Non-pigmented ciliary epithelial cell (primary cell): ENCODE data around the gene TUBGCP3.
"Not testable (repeated sequence)": the region's sequence is repeated elsewhere in the genome, so short reads cannot be mapped to it uniquely, and the experiment has no call there.

Experiments used
- DNase-seq: peaks from one replicate; pipeline ENCODE4 v3.0.0-alpha.2; 2010; ENCODE audit warnings: low read depth

TUBGCP3 gene, protein sequence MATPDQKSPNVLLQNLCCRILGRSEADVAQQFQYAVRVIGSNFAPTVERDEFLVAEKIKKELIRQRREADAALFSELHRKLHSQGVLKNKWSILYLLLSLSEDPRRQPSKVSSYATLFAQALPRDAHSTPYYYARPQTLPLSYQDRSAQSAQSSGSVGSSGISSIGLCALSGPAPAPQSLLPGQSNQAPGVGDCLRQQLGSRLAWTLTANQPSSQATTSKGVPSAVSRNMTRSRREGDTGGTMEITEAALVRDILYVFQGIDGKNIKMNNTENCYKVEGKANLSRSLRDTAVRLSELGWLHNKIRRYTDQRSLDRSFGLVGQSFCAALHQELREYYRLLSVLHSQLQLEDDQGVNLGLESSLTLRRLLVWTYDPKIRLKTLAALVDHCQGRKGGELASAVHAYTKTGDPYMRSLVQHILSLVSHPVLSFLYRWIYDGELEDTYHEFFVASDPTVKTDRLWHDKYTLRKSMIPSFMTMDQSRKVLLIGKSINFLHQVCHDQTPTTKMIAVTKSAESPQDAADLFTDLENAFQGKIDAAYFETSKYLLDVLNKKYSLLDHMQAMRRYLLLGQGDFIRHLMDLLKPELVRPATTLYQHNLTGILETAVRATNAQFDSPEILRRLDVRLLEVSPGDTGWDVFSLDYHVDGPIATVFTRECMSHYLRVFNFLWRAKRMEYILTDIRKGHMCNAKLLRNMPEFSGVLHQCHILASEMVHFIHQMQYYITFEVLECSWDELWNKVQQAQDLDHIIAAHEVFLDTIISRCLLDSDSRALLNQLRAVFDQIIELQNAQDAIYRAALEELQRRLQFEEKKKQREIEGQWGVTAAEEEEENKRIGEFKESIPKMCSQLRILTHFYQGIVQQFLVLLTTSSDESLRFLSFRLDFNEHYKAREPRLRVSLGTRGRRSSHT

GRCh38 chr13:112587764-112588489 is at the start of gene TUBGCP3:
Gene TUBGCP3, minus strand, starts transcription at chr13:112588153. Its CDS starts 173 bp downstream, at chr13:112587980.
- DNase-seq, result no peak

- no peak for DNase-seq
These were observed 49.3 kb upstream of the TUBGCP3 start for GRCh38 chr13:112637017-112637801.

DNA sequence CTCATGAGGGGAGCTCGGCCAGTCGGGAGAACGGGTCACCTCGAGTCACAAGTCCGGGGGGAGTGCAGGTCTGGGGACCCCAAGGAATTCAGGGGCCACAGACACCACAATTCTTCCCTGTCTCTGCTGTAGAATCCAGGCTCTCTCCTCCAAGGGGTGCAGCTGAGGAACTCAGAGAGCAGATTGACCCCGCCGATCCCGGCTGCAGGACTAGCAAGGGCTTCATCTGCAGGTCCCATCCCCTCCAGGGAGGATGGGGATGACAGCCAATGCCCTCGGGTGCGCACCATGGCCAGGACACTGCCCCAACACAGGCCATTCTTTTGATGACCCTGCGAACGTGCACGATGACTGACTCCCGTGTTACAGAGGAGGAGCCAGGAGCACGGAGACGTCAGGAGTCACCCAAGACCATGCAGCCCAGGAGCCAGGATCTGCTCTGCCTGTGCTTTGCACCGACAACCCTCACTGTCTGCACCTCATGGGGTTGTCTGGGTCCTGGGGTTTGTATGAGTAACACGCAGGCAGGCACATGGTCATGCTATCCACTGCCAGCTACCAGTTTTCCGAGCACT is 48.5 kb upstream of the TUBGCP3 start:
- DNase-seq, result no peak

- no peak for DNase-seq
These were observed 47.4 kb upstream of the TUBGCP3 start for GRCh38 chr13:112635323-112635722.

GRCh38 chr13:112634102-112634501 is 46.1 kb upstream of the TUBGCP3 start:
- DNase-seq, result no peak

DNA sequence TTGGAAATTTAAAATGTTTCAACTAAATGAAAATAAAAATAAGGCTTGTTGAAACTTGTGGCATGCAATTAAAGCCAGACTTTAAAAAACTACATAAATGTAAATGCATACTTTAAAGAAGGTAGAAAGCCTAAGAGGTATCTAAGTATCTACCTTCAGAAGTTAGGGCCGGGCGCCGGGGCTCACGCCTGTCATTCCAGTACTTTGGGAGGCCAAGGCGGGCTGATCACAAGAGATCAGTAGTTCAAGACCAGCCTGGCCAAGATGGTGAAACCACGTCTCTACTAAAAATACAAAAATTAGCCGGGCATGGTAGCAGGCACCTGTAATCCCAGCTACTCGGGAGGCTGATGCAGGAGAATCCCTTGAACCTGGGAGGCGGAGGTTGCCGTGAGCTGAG is 42.3 kb upstream of the TUBGCP3 start:
- DNase-seq, result not testable (repeated sequence)

GRCh38 chr13:112629161-112629560 is 41.2 kb upstream of the TUBGCP3 start:
- DNase-seq, result no peak

GRCh38 chr13:112627613-112628012 is 39.7 kb upstream of the TUBGCP3 start:
- not testable (repeated sequence) for DNase-seq

GRCh38 chr13:112627161-112627560 is 39.2 kb upstream of the TUBGCP3 start:
- DNase-seq, result no peak

- no peak for DNase-seq
These were observed 38.8 kb upstream of the TUBGCP3 start for GRCh38 chr13:112626761-112627160.

DNA sequence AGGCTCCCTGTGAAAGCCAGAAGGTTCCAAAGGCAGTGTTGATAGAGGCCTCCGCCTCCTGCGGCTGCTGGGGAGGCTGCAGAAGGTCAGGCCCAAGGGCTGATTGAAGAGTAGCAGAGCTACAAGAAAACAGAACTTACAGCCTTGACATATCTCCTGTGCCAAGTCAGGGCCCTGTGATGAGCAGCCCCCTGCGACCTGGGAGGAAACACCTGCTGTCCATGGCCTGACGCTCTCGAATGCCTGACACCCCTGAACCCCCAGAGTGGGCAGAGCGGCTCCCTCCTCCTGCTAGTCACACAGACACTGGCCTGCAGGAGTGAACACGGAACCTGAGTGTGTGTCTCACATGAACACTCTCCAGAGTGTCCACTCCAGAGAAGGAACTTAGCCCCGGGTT is 38.2 kb upstream of the TUBGCP3 start:
- no peak for DNase-seq

DNA sequence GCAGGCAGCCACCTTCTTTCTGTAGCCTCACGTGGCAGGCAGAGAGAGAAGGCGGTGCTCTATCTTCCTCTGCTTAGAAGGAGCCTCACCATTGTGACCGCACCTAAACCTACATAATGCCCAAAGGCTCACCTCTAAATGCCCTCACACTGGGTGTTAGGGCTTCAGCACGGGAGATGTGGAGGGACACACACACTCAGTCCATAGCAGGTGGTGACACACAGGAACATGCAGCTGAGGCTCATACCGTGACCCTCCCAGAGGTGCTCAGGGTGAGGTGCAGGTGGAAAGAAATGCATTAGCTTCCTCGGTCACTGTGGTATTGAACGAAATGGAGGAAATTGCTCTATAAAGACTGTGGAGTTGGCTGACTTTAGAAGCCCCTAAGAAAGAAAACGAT is 37.7 kb upstream of the TUBGCP3 start:
- DNase-seq, result no peak

- no peak for DNase-seq
These were observed 36.9 kb upstream of the TUBGCP3 start for GRCh38 chr13:112624602-112625430.

GRCh38 chr13:112624040-112624439 is 36.1 kb upstream of the TUBGCP3 start:
- no peak for DNase-seq

GRCh38 chr13:112623051-112623711 is 35.2 kb upstream of the TUBGCP3 start:
- no peak for DNase-seq

DNA sequence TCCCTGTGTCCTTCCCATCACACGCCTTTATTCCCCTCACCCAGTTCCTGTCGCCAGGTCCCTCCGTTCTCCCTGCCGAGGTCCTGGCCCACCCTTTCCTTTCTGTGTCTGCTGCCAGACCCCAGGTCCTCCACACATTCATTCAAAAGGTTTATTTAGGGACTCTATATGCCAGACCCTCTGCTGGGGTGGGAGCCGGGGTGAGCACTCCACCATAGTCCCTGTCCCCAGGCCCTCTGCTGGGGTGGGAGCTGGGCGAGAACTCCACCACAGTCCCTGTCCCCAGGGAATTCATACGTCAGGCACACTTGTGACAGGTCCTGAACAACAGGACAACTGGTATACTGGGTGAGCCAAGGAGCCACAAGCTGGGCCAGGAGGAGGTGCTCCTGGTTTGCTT is 34.4 kb upstream of the TUBGCP3 start:
- DNase-seq, result no peak

GRCh38 chr13:112619730-112620631 is 32.0 kb upstream of the TUBGCP3 start:
- no peak for DNase-seq

GRCh38 chr13:112618501-112618900 is 30.5 kb upstream of the TUBGCP3 start:
- no peak for DNase-seq
